ENCODE results near the gene TH.

TH gene

GRCh38 chr11:2149864-2150847 is 21.5 kb downstream of the TH start:
- Histone ChIP-seq H3K4me3 (ENCODE audit: low read length) (no peak overlapping the region), H3K4me1 (ENCODE audit: control insufficient read depth, insufficient read depth, low read length) (no peaks in the 10 kb centered on the region), H3K36me3 (ENCODE audit: control insufficient read depth, insufficient read depth, low read length, severe bottlenecking) (no peaks in the 10 kb centered on the region), H3K27me3 (replicated peaks; ENCODE audit: control insufficient read depth, insufficient read depth, low read length) (peaks cover 72% of the 10 kb centered on the region), H3K9ac (ENCODE audit: low read length) (no peak overlapping the region), H3K9me3 (ENCODE audit: control insufficient read depth, low read length) (no peaks in the 10 kb centered on the region)
- peak; percentile 81 for DNase-seq (ENCODE audit: low read depth)

DNA sequence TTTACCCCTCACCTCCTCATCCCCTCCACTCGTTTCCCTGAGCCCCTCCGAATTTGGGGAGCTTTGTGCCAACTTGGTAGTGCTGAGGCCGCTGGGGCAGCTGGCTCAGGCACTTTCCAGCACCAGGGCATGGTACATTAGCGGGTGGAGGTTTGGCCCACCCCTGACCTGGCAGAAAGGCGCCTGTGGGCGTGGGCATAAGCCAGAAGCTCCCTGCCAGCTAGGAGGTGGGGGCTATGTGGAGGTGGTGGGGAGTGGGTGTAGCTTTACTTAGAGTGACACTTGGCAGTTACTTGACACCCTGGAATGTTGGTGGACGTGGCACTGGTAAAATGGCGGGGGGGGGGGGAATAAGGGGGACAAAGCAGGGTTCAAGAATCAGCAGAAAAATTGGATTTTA is 22.2 kb downstream of the TH start:
- H3K36me3 ChIP-seq (ENCODE audit: control insufficient read depth, insufficient read depth, low read length, severe bottlenecking), result no peaks in the 10 kb centered on the region
- DNase-seq (ENCODE audit: low read depth), result no peak
- H3K4me3 ChIP-seq (ENCODE audit: low read length), result no peak overlapping the region
- no peak overlapping the region for H3K9ac ChIP-seq (ENCODE audit: low read length)
- no peaks in the 10 kb centered on the region for H3K4me1 ChIP-seq (ENCODE audit: control insufficient read depth, insufficient read depth, low read length)
- no peaks in the 10 kb centered on the region for H3K9me3 ChIP-seq (ENCODE audit: control insufficient read depth, low read length)
- peaks cover 77% of the 10 kb centered on the region for H3K27me3 ChIP-seq (replicated peaks; ENCODE audit: control insufficient read depth, insufficient read depth, low read length)

DNA sequence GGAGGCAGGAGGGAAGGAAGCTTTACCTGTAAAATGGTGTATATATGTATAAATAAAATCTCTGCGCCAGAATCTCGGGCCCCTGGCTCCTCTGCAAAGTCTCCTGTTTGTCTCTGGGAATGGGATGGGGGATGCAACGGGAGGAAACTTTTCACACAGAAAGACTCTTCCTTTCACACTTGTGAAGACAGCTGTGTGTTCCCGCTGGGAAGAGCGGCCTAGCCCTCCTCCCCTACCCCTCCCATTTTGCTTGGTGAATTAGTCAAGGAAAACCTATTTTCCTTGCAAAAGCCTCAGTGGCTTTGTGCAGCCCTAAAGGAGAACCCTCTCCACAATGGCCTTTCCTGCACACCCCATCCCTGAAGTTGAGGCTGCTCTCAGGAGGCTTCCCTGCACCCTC is 23.0 kb downstream of the TH start:
- H3K9me3 ChIP-seq (ENCODE audit: control insufficient read depth, low read length), result no peaks in the 10 kb centered on the region
- no peaks in the 10 kb centered on the region for H3K4me1 ChIP-seq (ENCODE audit: control insufficient read depth, insufficient read depth, low read length)
- H3K9ac ChIP-seq (ENCODE audit: low read length), result no peak overlapping the region
- peaks cover 75% of the 10 kb centered on the region for H3K27me3 ChIP-seq (replicated peaks; ENCODE audit: control insufficient read depth, insufficient read depth, low read length)
- H3K4me3 ChIP-seq (ENCODE audit: low read length), result no peak overlapping the region
- no peaks in the 10 kb centered on the region for H3K36me3 ChIP-seq (ENCODE audit: control insufficient read depth, insufficient read depth, low read length, severe bottlenecking)
- DNase-seq (ENCODE audit: low read depth), result no peak

GRCh38 chr11:2147391-2147790 is 24.2 kb downstream of the TH start:
- H3K27me3 ChIP-seq (replicated peaks; ENCODE audit: control insufficient read depth, insufficient read depth, low read length), result peaks cover 75% of the 10 kb centered on the region
- no peaks in the 10 kb centered on the region for H3K36me3 ChIP-seq (ENCODE audit: control insufficient read depth, insufficient read depth, low read length, severe bottlenecking)
- peaks cover 6% of the 10 kb centered on the region for H3K4me1 ChIP-seq (ENCODE audit: control insufficient read depth, insufficient read depth, low read length)
- no peak overlapping the region for H3K4me3 ChIP-seq (ENCODE audit: low read length)
- DNase-seq (ENCODE audit: low read depth), result no peak
- H3K9ac ChIP-seq (ENCODE audit: low read length), result no peak overlapping the region
- H3K9me3 ChIP-seq (ENCODE audit: control insufficient read depth, low read length), result no peaks in the 10 kb centered on the region

DNA sequence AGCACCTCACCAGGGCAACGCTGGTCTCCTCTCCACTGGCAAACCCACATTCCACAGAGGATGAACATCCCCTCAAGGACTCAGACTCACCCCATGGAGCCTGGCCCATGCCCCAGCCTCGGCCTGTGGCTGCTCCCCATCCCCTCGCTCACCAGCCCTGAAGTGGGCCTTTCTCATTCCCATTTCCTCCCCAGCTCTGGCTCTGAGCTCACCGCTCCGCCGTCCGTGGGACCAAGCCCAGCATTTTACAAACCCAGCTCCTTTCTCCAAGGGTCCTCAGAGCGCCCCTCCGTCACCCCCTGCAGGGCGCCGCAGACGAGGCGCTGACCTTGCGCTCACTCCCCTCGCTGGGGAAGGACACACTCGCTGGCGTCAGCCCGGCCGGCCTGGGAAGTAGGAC is 25.6 kb downstream of the TH start:
- H3K9me3 ChIP-seq (ENCODE audit: control insufficient read depth, low read length), result no peaks in the 10 kb centered on the region
- no peaks in the 10 kb centered on the region for H3K36me3 ChIP-seq (ENCODE audit: control insufficient read depth, insufficient read depth, low read length, severe bottlenecking)
- no peak for DNase-seq (ENCODE audit: low read depth)
- peaks cover 75% of the 10 kb centered on the region for H3K27me3 ChIP-seq (replicated peaks; ENCODE audit: control insufficient read depth, insufficient read depth, low read length)
- peaks cover 14% of the 10 kb centered on the region for H3K4me1 ChIP-seq (ENCODE audit: control insufficient read depth, insufficient read depth, low read length)
- H3K4me3 ChIP-seq (ENCODE audit: low read length), result no peak overlapping the region
- no peak overlapping the region for H3K9ac ChIP-seq (ENCODE audit: low read length)

DNA sequence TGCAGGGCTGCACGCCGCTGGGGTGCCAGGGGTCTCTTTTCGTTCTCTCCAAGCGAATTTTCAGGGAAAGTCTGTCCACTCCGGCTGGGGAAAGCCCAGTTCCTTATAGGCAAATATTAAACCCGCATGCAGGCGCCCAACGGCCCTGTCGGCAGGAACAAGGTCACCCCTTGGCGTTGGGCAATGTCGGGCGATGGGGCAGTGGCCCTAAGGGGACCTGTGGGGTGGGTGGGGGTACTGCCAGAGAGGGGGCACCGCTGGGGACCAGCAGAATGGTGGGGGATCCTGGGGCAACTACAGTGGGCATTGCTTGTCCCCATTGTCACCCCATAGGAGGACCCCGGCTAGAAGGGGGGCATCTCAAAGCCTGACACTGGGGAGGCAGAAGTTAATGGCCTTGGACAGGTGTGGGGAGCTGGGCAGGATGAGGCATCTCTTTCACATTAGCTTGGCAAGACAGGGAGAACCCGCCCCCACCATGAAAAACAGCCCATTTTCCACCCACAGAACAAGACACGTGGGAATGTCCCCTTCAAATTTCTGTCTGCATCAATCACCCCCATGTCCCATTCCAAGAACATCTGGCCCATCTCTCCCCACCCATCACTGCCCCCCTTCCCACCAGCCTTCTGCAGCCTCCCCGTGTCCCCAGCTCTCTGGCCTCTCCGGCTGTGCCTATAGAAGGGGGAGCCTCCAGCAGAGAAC is 26.9 kb downstream of the TH start:
- no peak overlapping the region for H3K4me3 ChIP-seq (ENCODE audit: low read length)
- peaks cover 62% of the 10 kb centered on the region for H3K27me3 ChIP-seq (replicated peaks; ENCODE audit: control insufficient read depth, insufficient read depth, low read length)
- DNase-seq (ENCODE audit: low read depth), result no peak
- H3K4me1 ChIP-seq (ENCODE audit: control insufficient read depth, insufficient read depth, low read length), result peaks cover 14% of the 10 kb centered on the region
- no peaks in the 10 kb centered on the region for H3K9me3 ChIP-seq (ENCODE audit: control insufficient read depth, low read length)
- no peaks in the 10 kb centered on the region for H3K36me3 ChIP-seq (ENCODE audit: control insufficient read depth, insufficient read depth, low read length, severe bottlenecking)
- H3K9ac ChIP-seq (ENCODE audit: low read length), result no peak overlapping the region

DNA sequence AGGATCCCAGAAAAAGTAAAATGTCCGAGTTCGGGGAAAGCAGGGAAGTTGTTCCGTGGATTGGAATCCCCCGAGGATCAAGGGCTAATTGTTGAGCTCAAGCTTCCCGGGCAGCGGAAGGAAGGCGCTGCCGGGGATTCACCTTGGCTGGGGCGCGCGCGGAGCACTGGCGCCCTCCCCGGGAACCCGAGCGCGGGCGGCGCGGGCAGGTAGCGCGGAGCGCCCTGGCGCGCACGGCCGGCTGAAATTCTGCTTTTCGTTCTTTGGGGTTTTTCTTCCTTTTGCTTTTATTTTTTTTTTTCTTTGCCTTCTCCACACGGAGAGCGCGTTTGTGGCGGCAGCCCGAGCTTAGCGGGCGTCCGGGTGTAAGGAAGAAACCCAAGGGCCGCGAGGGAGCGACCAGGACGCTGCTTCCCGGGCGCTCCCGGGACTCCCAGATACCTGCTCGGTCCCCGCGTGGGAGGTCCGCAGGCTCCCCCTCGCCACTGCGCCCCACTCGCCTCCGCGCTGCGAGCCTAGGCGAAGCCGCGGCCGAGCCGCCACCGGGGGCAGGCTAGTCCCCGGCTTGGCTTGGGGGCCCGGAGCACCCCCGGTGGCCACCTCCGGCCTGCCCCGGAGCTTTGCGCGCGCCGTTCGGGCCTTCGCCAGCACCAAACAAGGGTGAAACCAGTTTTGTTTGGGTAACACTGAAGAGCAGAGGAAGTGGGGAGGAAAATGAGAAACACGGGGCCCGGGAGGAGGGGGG is 27.6 kb downstream of the TH start:
- Histone ChIP-seq H3K9me3 (ENCODE audit: control insufficient read depth, low read length) (no peaks in the 10 kb centered on the region), H3K4me1 (ENCODE audit: control insufficient read depth, insufficient read depth, low read length) (peaks cover 14% of the 10 kb centered on the region), H3K36me3 (ENCODE audit: control insufficient read depth, insufficient read depth, low read length, severe bottlenecking) (no peaks in the 10 kb centered on the region), H3K27me3 (replicated peaks; ENCODE audit: control insufficient read depth, insufficient read depth, low read length) (peaks cover 56% of the 10 kb centered on the region), H3K4me3 (ENCODE audit: low read length) (no peak overlapping the region), H3K9ac (ENCODE audit: low read length) (no peak overlapping the region)
- peak; percentile 58 for DNase-seq (ENCODE audit: low read depth)

GRCh38 chr11:2143477-2143798 is 28.2 kb downstream of the TH start:
- Histone ChIP-seq H3K9ac (ENCODE audit: low read length) (no peak overlapping the region), H3K9me3 (ENCODE audit: control insufficient read depth, low read length) (no peaks in the 10 kb centered on the region), H3K27me3 (replicated peaks; ENCODE audit: control insufficient read depth, insufficient read depth, low read length) (peaks cover 50% of the 10 kb centered on the region), H3K4me1 (ENCODE audit: control insufficient read depth, insufficient read depth, low read length) (peaks cover 14% of the 10 kb centered on the region), H3K36me3 (ENCODE audit: control insufficient read depth, insufficient read depth, low read length, severe bottlenecking) (no peaks in the 10 kb centered on the region), H3K4me3 (ENCODE audit: low read length) (no peak overlapping the region)
- no peak for DNase-seq (ENCODE audit: low read depth)

- peak; percentile 72 for DNase-seq (ENCODE audit: low read depth)
- Histone ChIP-seq H3K36me3 (ENCODE audit: control insufficient read depth, insufficient read depth, low read length, severe bottlenecking) (no peaks in the 10 kb centered on the region), H3K4me3 (ENCODE audit: low read length) (no peak overlapping the region), H3K4me1 (ENCODE audit: control insufficient read depth, insufficient read depth, low read length) (peaks cover 14% of the 10 kb centered on the region), H3K27me3 (replicated peaks; ENCODE audit: control insufficient read depth, insufficient read depth, low read length) (peaks cover 44% of the 10 kb centered on the region), H3K9ac (ENCODE audit: low read length) (no peak overlapping the region), H3K9me3 (ENCODE audit: control insufficient read depth, low read length) (no peaks in the 10 kb centered on the region)
Measured at GRCh38 chr11:2142762-2143202, 28.8 kb downstream of the TH start.

DNA sequence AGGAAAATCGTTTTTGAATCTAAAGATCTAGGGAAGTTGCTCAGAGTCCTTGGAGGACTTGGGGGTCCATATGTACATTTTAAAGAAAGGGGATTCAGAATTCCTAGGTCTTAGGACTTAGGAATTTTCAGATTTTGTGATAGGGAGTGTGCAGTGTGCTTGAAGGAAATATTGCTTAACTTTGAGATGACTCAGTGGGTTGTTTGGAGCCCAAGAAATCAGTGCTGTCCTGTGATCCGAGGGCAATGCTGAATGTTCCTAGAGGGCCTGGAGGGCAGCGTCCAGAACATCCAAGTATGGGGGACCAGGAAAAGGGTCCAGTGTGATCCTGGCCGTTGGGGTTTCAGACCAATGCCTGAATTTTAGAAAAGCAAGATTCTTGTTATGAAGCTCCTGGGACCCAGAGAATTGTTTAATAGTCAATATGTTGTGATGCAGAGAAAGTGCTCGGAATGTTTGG is 29.3 kb downstream of the TH start:
- H3K27me3 ChIP-seq (replicated peaks; ENCODE audit: control insufficient read depth, insufficient read depth, low read length), result peaks cover 43% of the 10 kb centered on the region
- no peaks in the 10 kb centered on the region for H3K36me3 ChIP-seq (ENCODE audit: control insufficient read depth, insufficient read depth, low read length, severe bottlenecking)
- no peaks in the 10 kb centered on the region for H3K9me3 ChIP-seq (ENCODE audit: control insufficient read depth, low read length)
- H3K4me3 ChIP-seq (ENCODE audit: low read length), result no peak overlapping the region
- H3K4me1 ChIP-seq (ENCODE audit: control insufficient read depth, insufficient read depth, low read length), result peaks cover 14% of the 10 kb centered on the region
- DNase-seq (ENCODE audit: low read depth), result peak; percentile 88
- no peak overlapping the region for H3K9ac ChIP-seq (ENCODE audit: low read length)
